Nephron progenitor cell (in vitro differentiated cells): Measurements from ENCODE around the gene RPAP3.

Experiments used
- DNase-seq: peaks from one replicate; pipeline ENCODE4 v3.0.0; 2021
- H3K27ac Mint-ChIP-seq: 2 replicates; pipeline ENCODE4 v1.8.0; 2021; ENCODE audit warnings: mild to moderate bottlenecking, moderate library complexity, mixed read lengths
- H3K27me3 Mint-ChIP-seq: 2 replicates; pipeline ENCODE4 v1.8.0; 2021; ENCODE audit warnings: mild to moderate bottlenecking, low read depth, mixed read lengths; ENCODE audit not compliant: poor library complexity
- H3K36me3 Mint-ChIP-seq: 2 replicates; pipeline ENCODE4 v1.8.0; 2021; ENCODE audit warnings: low read depth, mixed read lengths
- H3K4me1 Mint-ChIP-seq: 2 replicates; pipeline ENCODE4 v1.8.0; 2021; ENCODE audit warnings: mixed read lengths
- H3K4me3 Mint-ChIP-seq: 2 replicates; pipeline ENCODE4 v1.8.0; 2021; ENCODE audit warnings: mild to moderate bottlenecking, moderate library complexity, mixed read lengths
- H3K9me3 Mint-ChIP-seq: 2 replicates; pipeline ENCODE4 v1.8.0; 2021; ENCODE audit warnings: mild to moderate bottlenecking, moderate library complexity, mixed read lengths
- CTCF ChIP-seq: fragments of 200-600 bp; sonication (generic); IDR thresholded peaks from 2 replicates; pipeline ENCODE4 v1.5.0; 2021; ENCODE audit warnings: antibody characterized with exemption

Gene RPAP3

GRCh38 chr12:47736216-47736615 is 30.4 kb upstream of the RPAP3 start:
- DNase-seq, result no peak
- Mint-ChIP-seq H3K27ac (peak overlapping the region; percentile 83), H3K4me3 (no peak overlapping the region), H3K9me3 (no peaks in the 10 kb centered on the region), H3K4me1 (peaks cover 74% of the 10 kb centered on the region), H3K36me3 (no peaks in the 10 kb centered on the region), H3K27me3 (no peaks in the 10 kb centered on the region)
- no peak for TF ChIP-seq CTCF

DNA sequence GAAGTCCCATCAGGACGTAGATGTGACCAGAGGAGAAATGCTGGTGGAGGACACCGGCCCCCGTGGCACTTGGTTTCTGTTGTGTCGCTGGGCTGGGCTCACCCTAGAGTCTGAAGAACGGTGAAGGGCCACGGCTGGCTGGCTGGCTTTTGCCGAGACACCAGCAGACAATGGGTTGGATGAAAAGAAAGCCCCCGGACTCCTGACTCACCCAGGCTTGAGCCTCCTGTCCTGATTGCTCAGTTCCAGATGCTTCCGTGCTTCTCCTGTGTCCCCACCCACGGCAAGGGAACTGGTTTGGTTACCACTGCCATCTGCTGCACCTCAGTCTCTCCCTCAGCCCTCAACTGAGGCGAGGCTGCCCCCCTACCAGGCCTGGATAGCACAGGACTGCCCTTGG is 29.8 kb upstream of the RPAP3 start:
- no peaks in the 10 kb centered on the region for H3K9me3 Mint-ChIP-seq
- peaks cover 71% of the 10 kb centered on the region for H3K4me1 Mint-ChIP-seq
- no peaks in the 10 kb centered on the region for H3K27me3 Mint-ChIP-seq
- H3K36me3 Mint-ChIP-seq, result no peaks in the 10 kb centered on the region
- DNase-seq, result no peak
- H3K27ac Mint-ChIP-seq, result peak overlapping the region; percentile 83
- no peak overlapping the region for H3K4me3 Mint-ChIP-seq
- no peak for TF ChIP-seq CTCF

GRCh38 chr12:47734725-47735480 is 29.1 kb upstream of the RPAP3 start:
- H3K4me3 Mint-ChIP-seq, result no peak overlapping the region
- H3K9me3 Mint-ChIP-seq, result no peaks in the 10 kb centered on the region
- H3K27me3 Mint-ChIP-seq, result no peaks in the 10 kb centered on the region
- no peak for TF ChIP-seq CTCF
- H3K27ac Mint-ChIP-seq, result peak overlapping the region; percentile 77
- H3K4me1 Mint-ChIP-seq, result peaks cover 73% of the 10 kb centered on the region
- H3K36me3 Mint-ChIP-seq, result no peaks in the 10 kb centered on the region
- no peak for DNase-seq

GRCh38 chr12:47733142-47733541 is 27.3 kb upstream of the RPAP3 start:
- Mint-ChIP-seq H3K36me3 (no peaks in the 10 kb centered on the region), H3K27me3 (no peaks in the 10 kb centered on the region), H3K4me3 (no peak overlapping the region), H3K4me1 (peaks cover 65% of the 10 kb centered on the region), H3K9me3 (no peaks in the 10 kb centered on the region), H3K27ac (no peak overlapping the region)
- no peak for DNase-seq
- no peak for TF ChIP-seq CTCF

DNA sequence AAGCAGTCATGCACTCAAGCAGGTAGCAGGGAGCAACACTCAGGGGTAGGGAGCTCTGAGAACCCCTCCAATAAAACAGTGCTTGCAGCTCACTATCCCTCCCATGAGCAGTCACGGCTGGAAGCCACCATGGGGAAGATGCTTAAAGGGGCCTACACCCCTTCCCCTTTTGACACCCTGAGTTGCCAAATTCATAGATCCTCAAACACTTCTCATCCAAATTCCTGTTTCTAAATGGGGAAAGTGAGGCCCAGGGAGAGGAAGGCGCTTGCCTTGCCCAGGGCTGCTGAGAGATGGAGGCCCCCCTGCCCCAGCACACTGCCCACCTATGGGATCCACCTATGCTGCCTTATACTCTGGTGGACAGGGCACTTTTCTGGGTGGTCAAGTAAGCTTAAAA is 26.7 kb upstream of the RPAP3 start:
- Mint-ChIP-seq H3K9me3 (no peaks in the 10 kb centered on the region), H3K4me1 (peaks cover 65% of the 10 kb centered on the region), H3K27ac (no peak overlapping the region), H3K36me3 (no peaks in the 10 kb centered on the region), H3K27me3 (no peaks in the 10 kb centered on the region), H3K4me3 (no peak overlapping the region)
- no peak for DNase-seq
- no peak for TF ChIP-seq CTCF

DNA sequence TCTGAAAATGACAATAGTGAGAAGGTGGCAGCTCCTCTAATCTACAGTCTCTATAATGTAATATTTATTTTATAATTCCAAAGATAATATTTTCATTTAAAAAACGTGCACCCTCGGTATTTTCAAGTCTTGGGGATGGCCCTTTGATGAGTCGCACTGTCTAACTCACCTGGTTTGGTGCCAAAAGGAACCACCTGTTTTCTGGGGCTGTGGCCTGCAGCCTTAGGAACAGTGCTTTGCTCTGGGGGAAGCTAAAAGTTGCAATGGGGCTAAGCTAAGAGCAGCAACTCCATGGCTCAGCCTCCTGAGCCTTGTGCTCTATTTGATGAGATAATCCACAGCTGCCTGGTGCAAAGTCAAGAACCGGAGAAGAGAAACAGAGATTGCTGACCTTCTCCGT is 25.9 kb upstream of the RPAP3 start:
- Mint-ChIP-seq H3K4me3 (no peak overlapping the region), H3K27me3 (peaks cover 3% of the 10 kb centered on the region), H3K4me1 (peaks cover 57% of the 10 kb centered on the region), H3K36me3 (no peaks in the 10 kb centered on the region), H3K9me3 (no peaks in the 10 kb centered on the region), H3K27ac (no peak overlapping the region)
- no peak for DNase-seq
- no peak for TF ChIP-seq CTCF
